NCI-H146 treated with DMSO at 0.1 percent for 48 hours (cell line): Measurements from ENCODE around the gene PRKG1.
"Not testable (repeated sequence)": the region's sequence is repeated elsewhere in the genome, so short reads cannot be mapped to it uniquely, and the experiment has no call there.

Experiments used
- DNase-seq: peaks from one replicate; lab custom pipeline; 2025; ENCODE audit not compliant: unreplicated experiment; lab: John Stamatoyannopoulos, UW

PRKG1 gene

GRCh38 chr10:51743146-51743545 is 668.9 kb downstream of the PRKG1 start:
- no peak for DNase-seq

GRCh38 chr10:51744235-51745000 is 670.1 kb downstream of the PRKG1 start:
- DNase-seq = no peak

GRCh38 chr10:51745397-51745796 is 671.1 kb downstream of the PRKG1 start:
- DNase-seq = no peak

GRCh38 chr10:51747216-51747615 is 672.9 kb downstream of the PRKG1 start:
- DNase-seq = no peak

GRCh38 chr10:51748959-51749358 is 674.7 kb downstream of the PRKG1 start:
- DNase-seq = no peak

- no peak for DNase-seq
Measured at GRCh38 chr10:51758366-51758765, 684.1 kb downstream of the PRKG1 start.

- DNase-seq = not testable (repeated sequence)
Measured at GRCh38 chr10:51758838-51759237, 684.6 kb downstream of the PRKG1 start.

- no peak for DNase-seq
Measured at GRCh38 chr10:51759896-51760534, 685.7 kb downstream of the PRKG1 start.

- DNase-seq = no peak
Measured at GRCh38 chr10:51760864-51761640, 686.8 kb downstream of the PRKG1 start.

GRCh38 chr10:51763746-51764145 is 689.5 kb downstream of the PRKG1 start:
- no peak for DNase-seq

GRCh38 chr10:51765284-51765971 is 691.1 kb downstream of the PRKG1 start:
- DNase-seq = no peak

GRCh38 chr10:51766423-51767102 is 692.3 kb downstream of the PRKG1 start:
- no peak for DNase-seq

GRCh38 chr10:51767103-51767763 is 692.9 kb downstream of the PRKG1 start:
- no peak for DNase-seq

GRCh38 chr10:51768886-51769465 is 694.7 kb downstream of the PRKG1 start:
- no peak for DNase-seq

GRCh38 chr10:51770709-51771108 is 696.4 kb downstream of the PRKG1 start:
- DNase-seq = no peak

- DNase-seq = no peak
Measured at GRCh38 chr10:51772387-51772786, 698.1 kb downstream of the PRKG1 start.

GRCh38 chr10:51773681-51774080 is 699.4 kb downstream of the PRKG1 start:
- DNase-seq = no peak

GRCh38 chr10:51783941-51784340 is 709.7 kb downstream of the PRKG1 start:
- no peak for DNase-seq

- no peak for DNase-seq
Measured at GRCh38 chr10:51786016-51786683, 711.9 kb downstream of the PRKG1 start.
